ENCODE measurements around the gene MRPL52.

DNA sequence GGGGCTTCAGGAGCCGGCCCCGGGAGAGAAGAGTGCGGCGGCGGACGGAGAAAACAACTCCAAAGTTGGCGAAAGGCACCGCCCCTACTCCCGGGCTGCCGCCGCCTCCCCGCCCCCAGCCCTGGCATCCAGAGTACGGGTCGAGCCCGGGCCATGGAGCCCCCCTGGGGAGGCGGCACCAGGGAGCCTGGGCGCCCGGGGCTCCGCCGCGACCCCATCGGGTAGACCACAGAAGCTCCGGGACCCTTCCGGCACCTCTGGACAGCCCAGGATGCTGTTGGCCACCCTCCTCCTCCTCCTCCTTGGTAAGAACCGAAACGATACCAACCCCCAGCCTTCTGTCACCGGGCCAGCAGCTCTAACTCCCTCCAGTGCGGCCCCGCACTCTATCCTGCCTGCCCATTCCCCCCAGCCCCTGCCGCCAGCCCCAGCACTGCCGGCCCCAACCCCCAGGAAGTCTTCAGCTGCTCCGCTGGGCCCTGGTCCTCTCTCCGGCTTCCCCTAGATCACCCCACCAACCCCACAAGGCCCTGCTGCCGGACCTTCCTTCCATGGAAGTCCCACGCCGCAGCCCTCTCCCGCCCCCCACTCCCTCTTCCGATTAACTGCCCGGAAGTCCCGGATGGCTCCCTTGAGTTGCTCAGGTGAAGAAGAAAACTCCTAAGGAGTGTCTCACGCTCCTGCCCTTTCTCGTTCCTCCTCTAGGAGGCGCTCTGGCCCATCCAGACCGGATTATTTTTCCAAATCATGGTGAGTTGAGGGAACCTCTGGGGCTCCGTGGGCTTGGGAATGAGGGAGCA, 42.5 kb downstream of the MRPL52 start:
- TF ChIP-seq CTCF (IDR thresholded peaks at IDR 0.05) (peak in 5 of 7 experiments; percentile 94 to 97 (median 95)), POLR2A (IDR thresholded peaks at IDR 0.05) (no peak)

Measured in stomach (tissue), 4 donors.